ENCODE results near the gene COLQ.

DNA sequence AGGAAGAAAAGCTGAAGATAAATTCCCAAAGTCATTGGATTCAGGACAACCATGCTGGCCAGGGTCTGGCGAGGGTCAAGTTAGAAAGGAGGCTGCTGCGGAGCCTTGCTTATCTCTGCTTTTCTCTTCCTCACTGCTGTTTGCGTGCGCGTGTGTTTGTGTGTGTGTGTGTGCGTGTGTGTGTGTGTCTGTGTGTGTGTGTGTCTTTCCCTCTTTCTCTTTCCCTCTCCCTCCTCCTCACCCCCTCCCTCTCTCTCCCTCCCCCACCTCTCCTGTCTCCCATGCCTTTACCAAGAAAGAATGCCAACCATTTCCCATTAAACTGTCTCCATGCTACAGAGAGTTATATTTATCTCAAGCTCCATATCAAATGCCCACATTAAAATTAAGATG lies at the start of gene COLQ:
- TF ChIP-seq, protein P1, sequence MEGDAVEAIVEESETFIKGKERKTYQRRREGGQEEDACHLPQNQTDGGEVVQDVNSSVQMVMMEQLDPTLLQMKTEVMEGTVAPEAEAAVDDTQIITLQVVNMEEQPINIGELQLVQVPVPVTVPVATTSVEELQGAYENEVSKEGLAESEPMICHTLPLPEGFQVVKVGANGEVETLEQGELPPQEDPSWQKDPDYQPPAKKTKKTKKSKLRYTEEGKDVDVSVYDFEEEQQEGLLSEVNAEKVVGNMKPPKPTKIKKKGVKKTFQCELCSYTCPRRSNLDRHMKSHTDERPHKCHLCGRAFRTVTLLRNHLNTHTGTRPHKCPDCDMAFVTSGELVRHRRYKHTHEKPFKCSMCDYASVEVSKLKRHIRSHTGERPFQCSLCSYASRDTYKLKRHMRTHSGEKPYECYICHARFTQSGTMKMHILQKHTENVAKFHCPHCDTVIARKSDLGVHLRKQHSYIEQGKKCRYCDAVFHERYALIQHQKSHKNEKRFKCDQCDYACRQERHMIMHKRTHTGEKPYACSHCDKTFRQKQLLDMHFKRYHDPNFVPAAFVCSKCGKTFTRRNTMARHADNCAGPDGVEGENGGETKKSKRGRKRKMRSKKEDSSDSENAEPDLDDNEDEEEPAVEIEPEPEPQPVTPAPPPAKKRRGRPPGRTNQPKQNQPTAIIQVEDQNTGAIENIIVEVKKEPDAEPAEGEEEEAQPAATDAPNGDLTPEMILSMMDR (IDR thresholded peaks at IDR 0.05) = no peak
- TF ChIP-seq POLR2A (IDR thresholded peaks at IDR 0.05) = no peak
